Liver (tissue), 3 donors: ENCODE results near the gene FMN1.

ENCODE experiments used
- ATF3 ChIP-seq: IDR thresholded peaks from 2 replicates; pipeline ENCODE4 v1.6.1; 2016; ENCODE audit warnings: antibody characterized with exemption
- EGR1 ChIP-seq, 2 donors: IDR thresholded peaks; 2 replicates each; pipeline ENCODE4 v1.6.1; 2016 to 2018; ENCODE audit warnings: antibody characterized with exemption in 2 of 2, low read depth in 2 of 2
- GABPA ChIP-seq, 2 donors: IDR thresholded peaks in 1 of 2; conservative IDR thresholded peaks in 1 of 2; 2 replicates each; pipeline ENCODE4 v1.6.1; 2016; ENCODE audit warnings: antibody characterized with exemption in 2 of 2, mild to moderate bottlenecking in 1 of 2, moderate library complexity in 1 of 2
- HNF4A ChIP-seq, 2 donors: conservative IDR thresholded peaks; 2 replicates each; pipeline ENCODE4 v1.6.1; 2016; ENCODE audit warnings: antibody characterized with exemption in 2 of 2, mild to moderate bottlenecking in 2 of 2
- HNF4G ChIP-seq: IDR thresholded peaks from 2 replicates; pipeline ENCODE4 v1.6.1; 2016; ENCODE audit warnings: antibody characterized with exemption
- JUND ChIP-seq, 2 donors: IDR thresholded peaks; 2 replicates each; pipeline ENCODE4 v1.6.1; 2016; ENCODE audit warnings: antibody characterized with exemption in 2 of 2
- MAX ChIP-seq: IDR thresholded peaks from 2 replicates; pipeline ENCODE4 v1.6.1; 2016; ENCODE audit warnings: antibody characterized with exemption
- RAD21 ChIP-seq, 2 donors: IDR thresholded peaks; 2 replicates each; pipeline ENCODE4 v1.6.1; 2016; ENCODE audit warnings: antibody characterized with exemption in 2 of 2, mild to moderate bottlenecking in 2 of 2
- REST ChIP-seq: IDR thresholded peaks from 2 replicates; pipeline ENCODE4 v1.6.1; 2016; ENCODE audit warnings: antibody characterized with exemption, mild to moderate bottlenecking
- RXRA ChIP-seq, 2 donors: IDR thresholded peaks; 2 replicates each; pipeline ENCODE4 v1.6.1; 2017 to 2018; ENCODE audit warnings: antibody characterized with exemption in 2 of 2, mild to moderate bottlenecking in 1 of 2
- TAF1 ChIP-seq: conservative IDR thresholded peaks from 2 replicates; pipeline ENCODE4 v1.6.1; 2016; ENCODE audit warnings: antibody characterized with exemption, mild to moderate bottlenecking
- YY1 ChIP-seq: IDR thresholded peaks from 2 replicates; pipeline ENCODE4 v1.6.1; 2016; ENCODE audit warnings: antibody characterized with exemption, mild to moderate bottlenecking
- TF ChIP-seq, protein P1 (sequence below): fragments of 150-350 bp; IDR thresholded peaks from 2 replicates; pipeline ENCODE4 v1.5.1; 2017; ENCODE audit warnings: improper control_type of control experiment, low read depth, low read length; ENCODE audit not compliant: missing input control
- donor health status: healthy.
- donor health status: healthy.

- TF ChIP-seq, protein P1, sequence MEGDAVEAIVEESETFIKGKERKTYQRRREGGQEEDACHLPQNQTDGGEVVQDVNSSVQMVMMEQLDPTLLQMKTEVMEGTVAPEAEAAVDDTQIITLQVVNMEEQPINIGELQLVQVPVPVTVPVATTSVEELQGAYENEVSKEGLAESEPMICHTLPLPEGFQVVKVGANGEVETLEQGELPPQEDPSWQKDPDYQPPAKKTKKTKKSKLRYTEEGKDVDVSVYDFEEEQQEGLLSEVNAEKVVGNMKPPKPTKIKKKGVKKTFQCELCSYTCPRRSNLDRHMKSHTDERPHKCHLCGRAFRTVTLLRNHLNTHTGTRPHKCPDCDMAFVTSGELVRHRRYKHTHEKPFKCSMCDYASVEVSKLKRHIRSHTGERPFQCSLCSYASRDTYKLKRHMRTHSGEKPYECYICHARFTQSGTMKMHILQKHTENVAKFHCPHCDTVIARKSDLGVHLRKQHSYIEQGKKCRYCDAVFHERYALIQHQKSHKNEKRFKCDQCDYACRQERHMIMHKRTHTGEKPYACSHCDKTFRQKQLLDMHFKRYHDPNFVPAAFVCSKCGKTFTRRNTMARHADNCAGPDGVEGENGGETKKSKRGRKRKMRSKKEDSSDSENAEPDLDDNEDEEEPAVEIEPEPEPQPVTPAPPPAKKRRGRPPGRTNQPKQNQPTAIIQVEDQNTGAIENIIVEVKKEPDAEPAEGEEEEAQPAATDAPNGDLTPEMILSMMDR = no peak
- no peak for TF ChIP-seq GABPA (IDR thresholded peaks at IDR 0.05 in 1 of 2, conservative IDR thresholded peaks at IDR 0.05 in 1 of 2)
- no peak for TF ChIP-seq YY1
- TF ChIP-seq ATF3 = no peak
- TF ChIP-seq RXRA (IDR thresholded peaks at IDR 0.05) = no peak
- TF ChIP-seq JUND (IDR thresholded peaks at IDR 0.05) = no peak
- no peak for TF ChIP-seq HNF4A (conservative IDR thresholded peaks at IDR 0.05)
- no peak for TF ChIP-seq TAF1
- no peak for TF ChIP-seq RAD21 (IDR thresholded peaks at IDR 0.05)
- no peak for TF ChIP-seq REST
- TF ChIP-seq EGR1 (IDR thresholded peaks at IDR 0.05; ENCODE audit: low read depth in 2 of 2) = no peak
- no peak for TF ChIP-seq HNF4G
- TF ChIP-seq MAX = no peak
These were observed 6.4 kb downstream of the FMN1 start for GRCh38 chr15:33188159-33188558.
